Tibial nerve (tissue), 4 donors: ENCODE results near the gene PFDN1. TPM values are rescaled to one million over a fixed set of nuclear protein-coding genes. Genes with fewer than 3 reads are reported as not detected.

Experiments used
- DNase-seq, 2 donors: peaks; one replicate each; pipeline ENCODE4 v3.0.0-alpha.2; 2019; ENCODE audit warnings: low spot score in 2 of 2
- H3K27ac ChIP-seq, 4 donors: fragments of 200-600 bp; sonication (generic) in 3 of 4; one replicate each; pipeline ENCODE4 v1.5.1; 2017 to 2019; ENCODE audit warnings: mild to moderate bottlenecking in 1 of 4
- H3K27me3 ChIP-seq, 2 donors: fragments of 200-600 bp; sonication (generic) in 1 of 2; one replicate each; pipeline versions ENCODE4 v1.5.1 to v1.6.0; 2017 to 2019
- H3K36me3 ChIP-seq, 3 donors: fragments of 200-600 bp; sonication (generic); one replicate each; pipeline ENCODE4 v1.5.1; 2018 to 2019
- H3K4me1 ChIP-seq, 4 donors: fragments of 200-600 bp; sonication (generic) in 3 of 4; one replicate each; pipeline ENCODE4 v1.5.1; 2017 to 2019
- H3K4me3 ChIP-seq, 4 donors: fragments of 200-600 bp; sonication (generic) in 3 of 4; one replicate each; pipeline ENCODE4 v1.5.1; 2017 to 2019; ENCODE audit warnings: mild to moderate bottlenecking in 1 of 4, moderate library complexity in 1 of 4
- H3K9me3 ChIP-seq, 4 donors: fragments of 200-600 bp; sonication (generic) in 3 of 4; one replicate each; pipeline ENCODE4 v1.5.1; 2017 to 2019
- EP300 ChIP-seq, 2 donors: sonication (generic); formaldehyde crosslinking; IDR thresholded peaks; one replicate each; pipeline ENCODE4 v1.6.1; 2017; ENCODE audit warnings: antibody characterized with exemption in 2 of 2, mild to moderate bottlenecking in 1 of 2
- POLR2A ChIP-seq, 2 donors: fragments of 450-650 bp; IDR thresholded peaks; one replicate each; pipeline ENCODE4 v1.6.1; 2017; ENCODE audit warnings: antibody characterized with exemption in 2 of 2, mild to moderate bottlenecking in 2 of 2, moderate library complexity in 2 of 2
- WGBS, 2 donors: methylation state at CpG; one replicate each; pipeline ENCODE4 v1.1.5; 2018; 5-methylcytosine and 5-hydroxymethylcytosine counted together
- total RNA-seq, 4 donors: library from RNA; depleted of rRNA; stranded (reverse); fragments of >200 nt; gene quantifications; one replicate each; pipeline ENCODE4 v1.1.0, GENCODE V29; 2016
- TF ChIP-seq, protein P1 (sequence below), 5 experiments: fragments of 200-600 bp in 3 of 5; fragments of 450-650 bp in 2 of 5; sonication (generic) in 3 of 5; IDR thresholded peaks; one replicate each; pipeline ENCODE4 v1.5.1; 2016 to 2019; ENCODE audit warnings: antibody characterized with exemption in 5 of 5, mild to moderate bottlenecking in 3 of 5, moderate library complexity in 2 of 5

Gene PFDN1
- total RNA-seq, 4 donors from 2014 or later = 98.2 to 146 (median 109) TPM

DNA sequence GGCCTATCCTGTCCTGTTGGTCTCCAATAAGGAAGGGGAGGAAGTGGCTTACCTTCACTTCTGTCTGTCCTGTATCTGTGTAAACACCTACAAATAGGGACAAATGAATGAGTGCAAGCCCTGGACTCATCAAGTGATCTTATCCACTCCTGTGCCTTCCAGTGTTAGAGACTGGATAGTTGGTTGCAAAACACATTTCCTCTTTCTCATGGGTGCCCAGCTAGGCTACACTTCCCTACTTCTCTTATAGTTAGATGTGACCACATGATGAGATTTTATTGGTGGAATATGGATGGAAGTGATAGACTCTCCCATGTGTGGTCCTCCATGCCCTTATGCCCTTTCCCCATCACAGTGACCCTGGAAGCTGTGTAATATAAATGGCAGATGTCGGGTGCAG lies 16.9 kb upstream of the PFDN1 start:
- no peaks in the 10 kb centered on the region for H3K9me3 ChIP-seq
- H3K27ac ChIP-seq = no peak overlapping the region
- no peak overlapping the region for H3K4me3 ChIP-seq
- peak in 1 of 2 donors; percentile 72 for TF ChIP-seq EP300 (IDR thresholded peaks at IDR 0.05)
- TF ChIP-seq, protein P1, sequence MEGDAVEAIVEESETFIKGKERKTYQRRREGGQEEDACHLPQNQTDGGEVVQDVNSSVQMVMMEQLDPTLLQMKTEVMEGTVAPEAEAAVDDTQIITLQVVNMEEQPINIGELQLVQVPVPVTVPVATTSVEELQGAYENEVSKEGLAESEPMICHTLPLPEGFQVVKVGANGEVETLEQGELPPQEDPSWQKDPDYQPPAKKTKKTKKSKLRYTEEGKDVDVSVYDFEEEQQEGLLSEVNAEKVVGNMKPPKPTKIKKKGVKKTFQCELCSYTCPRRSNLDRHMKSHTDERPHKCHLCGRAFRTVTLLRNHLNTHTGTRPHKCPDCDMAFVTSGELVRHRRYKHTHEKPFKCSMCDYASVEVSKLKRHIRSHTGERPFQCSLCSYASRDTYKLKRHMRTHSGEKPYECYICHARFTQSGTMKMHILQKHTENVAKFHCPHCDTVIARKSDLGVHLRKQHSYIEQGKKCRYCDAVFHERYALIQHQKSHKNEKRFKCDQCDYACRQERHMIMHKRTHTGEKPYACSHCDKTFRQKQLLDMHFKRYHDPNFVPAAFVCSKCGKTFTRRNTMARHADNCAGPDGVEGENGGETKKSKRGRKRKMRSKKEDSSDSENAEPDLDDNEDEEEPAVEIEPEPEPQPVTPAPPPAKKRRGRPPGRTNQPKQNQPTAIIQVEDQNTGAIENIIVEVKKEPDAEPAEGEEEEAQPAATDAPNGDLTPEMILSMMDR (IDR thresholded peaks at IDR 0.05) = no peak
- no peak for TF ChIP-seq POLR2A (IDR thresholded peaks at IDR 0.05)
- no peak for DNase-seq
- no peaks in the 10 kb centered on the region for H3K27me3 ChIP-seq
- WGBS, 2 donors = 76 to 82% methylated on average over 1 of the region's 1 CpG
- H3K36me3 ChIP-seq = no peaks in the 10 kb centered on the region
- peaks cover 0 to 40% (median 22%) of the 10 kb centered on the region in 4 donors for H3K4me1 ChIP-seq

DNA sequence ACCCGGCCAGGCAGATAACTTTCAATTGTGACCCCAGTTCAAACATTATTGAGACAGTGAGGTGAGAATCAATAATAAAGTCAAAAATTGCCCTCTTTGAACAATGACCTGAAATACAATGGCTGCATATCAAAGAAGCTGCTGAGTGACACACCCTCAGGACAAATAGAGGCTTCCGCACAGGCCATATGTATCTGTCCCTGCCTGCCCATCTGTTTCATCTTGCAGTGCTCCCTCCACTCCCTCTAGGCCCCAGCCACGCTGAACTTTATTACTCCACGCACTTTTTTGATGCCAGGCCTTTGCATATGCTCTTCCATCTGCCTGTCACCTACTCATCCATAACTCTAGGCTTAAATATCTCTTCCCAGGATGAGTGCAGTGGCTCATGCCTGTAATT lies 15.9 kb upstream of the PFDN1 start:
- 85 to 91% methylated on average over 4 of the region's 4 CpGs for WGBS, 2 donors
- H3K27ac ChIP-seq = no peak overlapping the region
- no peaks in the 10 kb centered on the region for H3K27me3 ChIP-seq
- no peak overlapping the region for H3K4me3 ChIP-seq
- no peak for TF ChIP-seq EP300 (IDR thresholded peaks at IDR 0.05)
- TF ChIP-seq, protein P1 (IDR thresholded peaks at IDR 0.05) = no peak
- no peak for TF ChIP-seq POLR2A (IDR thresholded peaks at IDR 0.05)
- no peaks in the 10 kb centered on the region for H3K36me3 ChIP-seq
- no peaks in the 10 kb centered on the region for H3K9me3 ChIP-seq
- no peak for DNase-seq
- peaks cover 0 to 30% (median 13%) of the 10 kb centered on the region in 4 donors for H3K4me1 ChIP-seq

DNA sequence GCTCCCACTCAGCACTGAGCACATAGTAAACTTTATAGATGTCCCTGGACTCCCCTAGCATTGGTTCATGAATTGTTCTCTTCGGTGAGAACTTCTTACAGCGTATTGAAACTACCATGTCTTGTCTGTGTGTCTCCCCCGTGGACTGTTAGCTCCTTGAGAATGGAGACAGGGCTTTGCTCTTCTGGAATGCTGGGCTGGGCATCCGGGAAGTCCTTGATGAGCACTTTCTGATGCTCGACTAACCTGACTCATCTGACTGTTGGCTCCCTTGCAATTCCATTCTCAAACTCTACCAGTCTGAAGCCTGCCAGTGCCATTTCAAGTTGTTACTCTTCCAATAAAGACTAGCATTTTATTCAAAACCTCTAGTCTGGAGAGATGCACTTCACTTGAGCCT lies 15.0 kb upstream of the PFDN1 start:
- Histone ChIP-seq H3K9me3 (no peaks in the 10 kb centered on the region), H3K4me3 (no peak overlapping the region), H3K27me3 (no peaks in the 10 kb centered on the region), H3K4me1 (peaks cover 0 to 21% (median 4%) of the 10 kb centered on the region in 4 donors), H3K27ac (no peak overlapping the region), H3K36me3 (no peaks in the 10 kb centered on the region)
- TF ChIP-seq, protein P1 (IDR thresholded peaks at IDR 0.05) = no peak
- no peak for TF ChIP-seq POLR2A (IDR thresholded peaks at IDR 0.05)
- no peak for TF ChIP-seq EP300 (IDR thresholded peaks at IDR 0.05)
- DNase-seq = no peak
- 81 to 84% methylated on average over 5 of the region's 5 CpGs for WGBS, 2 donors

DNA sequence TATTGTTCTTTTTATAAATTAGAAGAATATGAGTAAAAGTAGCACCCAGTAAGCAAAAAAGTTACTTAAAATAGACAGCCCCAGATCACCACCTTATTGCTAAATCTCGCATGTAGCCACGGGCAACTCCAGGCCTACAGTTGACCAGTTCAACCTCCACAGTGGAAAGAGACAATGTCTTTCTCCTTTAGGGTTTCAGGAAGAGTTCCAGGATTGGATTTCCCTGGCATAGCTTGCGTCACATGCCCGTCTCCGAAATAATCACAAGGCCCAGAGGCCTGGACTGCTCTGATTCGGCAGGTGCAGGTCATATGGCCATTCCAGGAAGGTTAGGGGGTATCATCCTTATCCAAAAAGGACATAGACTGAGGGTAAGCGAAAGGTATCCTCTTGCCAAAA lies 9.9 kb upstream of the PFDN1 start:
- no peaks in the 10 kb centered on the region for H3K27me3 ChIP-seq
- H3K27ac ChIP-seq = peak overlapping the region in 2 of 4 donors; percentile 56 to 65
- TF ChIP-seq, protein P1 (IDR thresholded peaks at IDR 0.05) = no peak
- TF ChIP-seq EP300 (IDR thresholded peaks at IDR 0.05) = no peak
- TF ChIP-seq POLR2A (IDR thresholded peaks at IDR 0.05) = no peak
- no peak for DNase-seq
- WGBS, 2 donors = 83 to 91% methylated on average over 7 of the region's 7 CpGs
- H3K4me3 ChIP-seq = no peak overlapping the region
- H3K36me3 ChIP-seq = no peaks in the 10 kb centered on the region
- H3K9me3 ChIP-seq = no peaks in the 10 kb centered on the region
- H3K4me1 ChIP-seq = peaks cover 0 to 14% (median 5%) of the 10 kb centered on the region in 4 donors

DNA sequence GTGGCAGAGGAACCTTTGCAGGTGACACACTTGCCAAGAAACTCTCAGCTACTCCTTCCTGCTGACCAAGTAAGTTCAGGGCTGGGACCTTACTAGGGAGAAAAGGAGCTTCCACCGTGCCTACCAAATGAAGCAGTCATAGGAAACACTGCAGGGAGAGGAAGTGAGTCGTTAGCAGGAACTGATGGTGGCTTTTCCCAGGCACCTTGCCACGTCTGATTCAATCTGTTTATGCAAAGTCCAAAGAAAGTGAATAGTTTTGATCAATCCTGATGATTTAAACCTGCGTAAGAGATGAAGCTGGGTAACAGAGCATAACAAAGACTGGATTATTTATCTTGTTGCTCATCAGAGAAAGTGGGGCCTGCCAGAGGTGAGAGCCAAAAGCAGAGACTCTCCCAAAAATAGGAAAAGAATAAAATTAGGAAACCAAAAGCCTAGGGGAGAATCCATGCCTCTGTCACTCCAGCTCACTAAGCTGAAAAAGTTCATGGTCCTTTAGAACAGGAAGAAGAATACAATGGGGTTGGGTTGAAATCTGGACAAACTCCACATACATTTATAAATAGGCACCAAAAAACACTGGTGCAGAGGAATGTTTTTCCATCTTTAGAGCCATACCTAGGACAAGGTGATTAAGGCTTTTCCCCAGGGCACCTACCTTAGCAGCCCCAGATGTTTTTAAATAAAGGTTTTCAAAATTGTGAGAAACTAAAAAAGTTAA lies 9.3 kb upstream of the PFDN1 start:
- Histone ChIP-seq H3K4me1 (peaks cover 0 to 14% (median 5%) of the 10 kb centered on the region in 4 donors), H3K4me3 (no peak overlapping the region), H3K27ac (peak overlapping the region in 2 of 4 donors; percentile 56 to 65), H3K9me3 (no peaks in the 10 kb centered on the region), H3K36me3 (no peaks in the 10 kb centered on the region), H3K27me3 (no peaks in the 10 kb centered on the region)
- no peak for TF ChIP-seq POLR2A (IDR thresholded peaks at IDR 0.05)
- TF ChIP-seq, protein P1 (IDR thresholded peaks at IDR 0.05) = no peak
- peak in 1 of 2 donors; percentile 60 for TF ChIP-seq EP300 (IDR thresholded peaks at IDR 0.05)
- WGBS, 2 donors = 35 to 36% methylated on average over 4 of the region's 4 CpGs
- DNase-seq = no peak
